IPS DF 4.7 (cell line): ENCODE measurements around the gene SSTR4.
"Not testable (repeated sequence)": the region's sequence is repeated elsewhere in the genome, so short reads cannot be mapped to it uniquely, and the experiment has no call there.

Experiments
- DNase-seq: peaks from one replicate; pipeline ENCODE4 v3.0.0-alpha.2; 2013; ENCODE audit warnings: low spot score; ENCODE audit errors: extremely low read depth

The SSTR4 gene

GRCh38 chr20:23018432-23018831 is 16.7 kb upstream of the SSTR4 start:
- no peak for DNase-seq

- no peak for DNase-seq
Measured at GRCh38 chr20:23018941-23019340, 16.2 kb upstream of the SSTR4 start.

- DNase-seq = no peak
Measured at GRCh38 chr20:23019403-23019802, 15.7 kb upstream of the SSTR4 start.

GRCh38 chr20:23020230-23021018 is 14.7 kb upstream of the SSTR4 start:
- DNase-seq = no peak

GRCh38 chr20:23021541-23021940 is 13.6 kb upstream of the SSTR4 start:
- no peak for DNase-seq

- DNase-seq = no peak
Measured at GRCh38 chr20:23021951-23022350, 13.2 kb upstream of the SSTR4 start.

- DNase-seq = no peak
Measured at GRCh38 chr20:23022849-23023248, 12.3 kb upstream of the SSTR4 start.

GRCh38 chr20:23023621-23024177 is 11.4 kb upstream of the SSTR4 start:
- DNase-seq = no peak

GRCh38 chr20:23024701-23025100 is 10.4 kb upstream of the SSTR4 start:
- DNase-seq = no peak

- DNase-seq = not testable (repeated sequence)
Measured at GRCh38 chr20:23025503-23025902, 9.6 kb upstream of the SSTR4 start.

GRCh38 chr20:23027721-23028120 is 7.4 kb upstream of the SSTR4 start:
- no peak for DNase-seq

- no peak for DNase-seq
Measured at GRCh38 chr20:23028392-23028791, 6.7 kb upstream of the SSTR4 start.

GRCh38 chr20:23029324-23029723 is 5.8 kb upstream of the SSTR4 start:
- no peak for DNase-seq

- no peak for DNase-seq
Measured at GRCh38 chr20:23031346-23031745, 3.8 kb upstream of the SSTR4 start.

- no peak for DNase-seq
Measured at GRCh38 chr20:23032056-23032749, 2.9 kb upstream of the SSTR4 start.

GRCh38 chr20:23032750-23033078 is 2.4 kb upstream of the SSTR4 start:
- DNase-seq = no peak

- no peak for DNase-seq
Measured at GRCh38 chr20:23033918-23034317, 1.2 kb upstream of the SSTR4 start.

- no peak for DNase-seq
Measured at GRCh38 chr20:23035731-23036130, 619 bp downstream of the SSTR4 start.

- DNase-seq = no peak
Measured at GRCh38 chr20:23036371-23036770, 1.3 kb downstream of the SSTR4 start.

GRCh38 chr20:23037017-23037481 is 1.9 kb downstream of the SSTR4 start:
- DNase-seq = no peak

GRCh38 chr20:23039136-23039875 is 4.2 kb downstream of the SSTR4 start:
- DNase-seq = no peak
